ENCODE measurements around the gene FBXL5. TPM values are rescaled to one million over a fixed set of nuclear protein-coding genes. Genes with fewer than 3 reads are reported as not detected.

Gene FBXL5
- total and polyA plus RNA-seq, 2 donors (not counting 1 experiment from before 2014, with no cell fraction given) = 52.9 to 131 TPM

DNA sequence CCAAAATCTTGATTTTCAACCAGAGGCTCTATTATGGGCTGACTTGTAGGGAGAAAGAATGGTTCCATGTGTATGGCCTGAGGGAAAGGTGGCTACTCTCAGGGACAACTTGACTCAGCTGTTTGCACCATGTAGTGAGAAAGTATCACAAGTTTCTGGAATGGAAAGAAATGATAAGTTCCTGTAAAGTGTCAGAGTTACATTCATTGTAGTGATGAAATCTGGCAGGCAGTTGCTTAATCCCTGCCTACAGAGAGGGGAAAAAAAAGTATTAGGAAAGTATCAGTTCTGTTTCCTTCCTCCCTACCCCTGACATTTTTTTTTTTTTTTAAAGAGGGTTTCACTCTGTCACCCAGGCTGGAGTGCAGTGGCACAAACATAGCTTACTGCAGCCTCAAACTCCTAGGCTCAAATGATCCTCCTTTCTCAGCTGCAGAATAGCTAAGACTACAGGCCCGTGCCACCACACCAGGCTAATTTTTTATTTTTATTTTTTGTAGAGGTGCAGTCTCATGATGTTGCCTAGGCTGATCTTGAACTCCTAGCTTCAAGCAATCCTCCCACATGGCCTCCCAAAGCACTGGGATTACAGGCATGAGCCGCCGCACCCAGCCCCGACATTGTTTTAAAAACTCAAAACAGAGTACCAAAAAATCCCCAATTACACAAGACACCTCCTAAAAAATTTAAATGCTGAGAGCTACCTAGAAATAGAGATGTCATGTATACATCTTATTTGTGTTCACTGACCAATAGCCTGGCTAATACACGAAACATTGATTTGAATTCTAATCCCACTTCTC, 4.8 kb upstream of the FBXL5 start:
- no peak overlapping the region for H3K9ac ChIP-seq (ENCODE audit: insufficient read depth, low read length)
- DNase-seq (ENCODE audit: low read depth in 2 of 2) = peak; percentile 28 to 69
- H3K4me3 ChIP-seq (replicated peaks in 1 of 4; ENCODE audit: control extremely low read depth in 1 of 4, insufficient read depth in 1 of 4, low read depth in 3 of 4, low read length in 4 of 4) = no peak overlapping the region
- no peaks in the 10 kb centered on the region for H3K36me3 ChIP-seq (ENCODE audit: control insufficient read depth, insufficient read depth, low read length)
- no peak overlapping the region for H3K4me2 ChIP-seq (ENCODE audit: extremely low read depth, insufficient read depth, low read length)
- no peak for TF ChIP-seq EZH2 (IDR thresholded peaks at IDR 0.05; ENCODE audit: low read length, missing control alignments)
- TF ChIP-seq, protein P1, sequence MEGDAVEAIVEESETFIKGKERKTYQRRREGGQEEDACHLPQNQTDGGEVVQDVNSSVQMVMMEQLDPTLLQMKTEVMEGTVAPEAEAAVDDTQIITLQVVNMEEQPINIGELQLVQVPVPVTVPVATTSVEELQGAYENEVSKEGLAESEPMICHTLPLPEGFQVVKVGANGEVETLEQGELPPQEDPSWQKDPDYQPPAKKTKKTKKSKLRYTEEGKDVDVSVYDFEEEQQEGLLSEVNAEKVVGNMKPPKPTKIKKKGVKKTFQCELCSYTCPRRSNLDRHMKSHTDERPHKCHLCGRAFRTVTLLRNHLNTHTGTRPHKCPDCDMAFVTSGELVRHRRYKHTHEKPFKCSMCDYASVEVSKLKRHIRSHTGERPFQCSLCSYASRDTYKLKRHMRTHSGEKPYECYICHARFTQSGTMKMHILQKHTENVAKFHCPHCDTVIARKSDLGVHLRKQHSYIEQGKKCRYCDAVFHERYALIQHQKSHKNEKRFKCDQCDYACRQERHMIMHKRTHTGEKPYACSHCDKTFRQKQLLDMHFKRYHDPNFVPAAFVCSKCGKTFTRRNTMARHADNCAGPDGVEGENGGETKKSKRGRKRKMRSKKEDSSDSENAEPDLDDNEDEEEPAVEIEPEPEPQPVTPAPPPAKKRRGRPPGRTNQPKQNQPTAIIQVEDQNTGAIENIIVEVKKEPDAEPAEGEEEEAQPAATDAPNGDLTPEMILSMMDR (conservative IDR thresholded peaks at IDR 0.05 in 1 of 2, IDR thresholded peaks at IDR 0.05 in 1 of 2; ENCODE audit: low read depth in 1 of 2, low read length in 2 of 2) = no peak
- H3K27ac ChIP-seq (ENCODE audit: insufficient read depth, low read length) = no peak overlapping the region
- no peaks in the 10 kb centered on the region for H4K20me1 ChIP-seq (ENCODE audit: control insufficient read depth, extremely low read depth, insufficient read depth, low read length)
- no peaks in the 10 kb centered on the region for H3K9me3 ChIP-seq (ENCODE audit: control insufficient read depth, insufficient read depth, low read depth, low read length)
- H3K4me1 ChIP-seq (ENCODE audit: control insufficient read depth, extremely low read depth, insufficient read depth, low read length) = peaks cover 3% of the 10 kb centered on the region
- peaks cover 1% of the 10 kb centered on the region for H3K79me2 ChIP-seq (ENCODE audit: control insufficient read depth, insufficient read depth, low read length)
- no peaks in the 10 kb centered on the region for H3K27me3 ChIP-seq (ENCODE audit: control insufficient read depth, insufficient read depth, low read length)
- no peak overlapping the region for H2AFZ ChIP-seq (ENCODE audit: low read length)

DNA sequence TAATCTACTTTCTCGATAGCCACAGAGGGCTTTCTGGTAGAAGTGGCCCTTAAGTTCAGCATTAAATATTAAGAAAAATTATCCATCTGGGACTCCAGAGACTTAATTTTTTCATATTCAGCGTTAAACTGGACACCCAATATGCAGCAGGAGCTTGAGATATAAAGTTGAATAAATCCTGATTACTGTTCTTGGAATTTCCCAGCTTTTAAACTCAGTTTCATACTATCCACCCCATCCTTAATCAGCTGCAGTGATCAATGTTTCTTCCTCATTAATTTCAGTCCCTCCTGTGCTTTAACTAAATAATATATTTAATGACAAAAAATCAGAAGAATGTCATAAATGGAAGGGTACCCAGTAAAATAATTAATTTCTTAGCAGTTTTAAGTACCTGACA, 3.6 kb upstream of the FBXL5 start:
- Histone ChIP-seq H3K9me3 (ENCODE audit: control insufficient read depth, insufficient read depth, low read depth, low read length) (no peaks in the 10 kb centered on the region), H4K20me1 (ENCODE audit: control insufficient read depth, extremely low read depth, insufficient read depth, low read length) (no peaks in the 10 kb centered on the region), H3K4me2 (ENCODE audit: extremely low read depth, insufficient read depth, low read length) (no peak overlapping the region), H3K27me3 (ENCODE audit: control insufficient read depth, insufficient read depth, low read length) (no peaks in the 10 kb centered on the region), H3K9ac (ENCODE audit: insufficient read depth, low read length) (no peak overlapping the region), H2AFZ (ENCODE audit: low read length) (no peak overlapping the region), H3K4me3 (replicated peaks in 1 of 4; ENCODE audit: control extremely low read depth in 1 of 4, insufficient read depth in 1 of 4, low read depth in 3 of 4, low read length in 4 of 4) (no peak overlapping the region), H3K27ac (ENCODE audit: insufficient read depth, low read length) (no peak overlapping the region), H3K4me1 (ENCODE audit: control insufficient read depth, extremely low read depth, insufficient read depth, low read length) (peaks cover 3% of the 10 kb centered on the region), H3K36me3 (ENCODE audit: control insufficient read depth, insufficient read depth, low read length) (no peaks in the 10 kb centered on the region), H3K79me2 (ENCODE audit: control insufficient read depth, insufficient read depth, low read length) (peaks cover 12% of the 10 kb centered on the region)
- DNase-seq (ENCODE audit: low read depth in 2 of 2) = no peak
- TF ChIP-seq, protein P1 (conservative IDR thresholded peaks at IDR 0.05 in 1 of 2, IDR thresholded peaks at IDR 0.05 in 1 of 2; ENCODE audit: low read depth in 1 of 2, low read length in 2 of 2) = no peak

DNA sequence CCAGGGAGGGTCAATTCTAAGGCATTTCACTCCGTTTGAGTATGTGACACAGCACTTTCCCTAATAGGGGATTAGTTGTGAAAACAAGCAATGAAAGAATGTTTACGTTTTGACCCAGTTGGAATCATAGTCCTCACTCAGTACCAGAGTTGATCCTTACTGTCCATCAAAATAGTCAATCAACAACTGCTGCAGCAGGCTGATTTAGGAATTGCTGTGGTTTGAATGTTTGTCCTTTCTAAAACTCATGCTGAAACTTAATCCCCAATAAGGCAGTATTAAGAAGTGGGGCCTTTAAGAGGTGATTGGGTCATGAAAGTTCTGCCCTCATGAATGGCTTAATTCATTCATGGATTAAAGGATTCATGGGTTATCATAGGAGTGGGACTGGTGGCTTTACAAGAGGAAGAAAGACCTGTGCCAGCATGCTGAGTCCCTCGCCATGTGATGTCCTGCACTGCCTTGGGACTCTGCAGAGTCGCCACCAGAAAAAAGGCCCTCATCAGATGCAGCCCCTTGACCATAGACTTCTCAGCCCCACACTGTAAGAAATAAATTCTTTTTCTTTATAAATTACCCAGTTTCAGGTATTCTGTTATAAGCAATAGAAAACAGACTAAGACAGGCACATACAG, 3.1 kb upstream of the FBXL5 start:
- no peak overlapping the region for H3K9ac ChIP-seq (ENCODE audit: insufficient read depth, low read length)
- H4K20me1 ChIP-seq (ENCODE audit: control insufficient read depth, extremely low read depth, insufficient read depth, low read length) = no peaks in the 10 kb centered on the region
- no peak for DNase-seq (ENCODE audit: low read depth in 2 of 2)
- no peak overlapping the region for H3K4me2 ChIP-seq (ENCODE audit: extremely low read depth, insufficient read depth, low read length)
- H3K4me3 ChIP-seq (replicated peaks in 1 of 4; ENCODE audit: control extremely low read depth in 1 of 4, insufficient read depth in 1 of 4, low read depth in 3 of 4, low read length in 4 of 4) = no peak overlapping the region
- H2AFZ ChIP-seq (ENCODE audit: low read length) = no peak overlapping the region
- H3K27ac ChIP-seq (ENCODE audit: insufficient read depth, low read length) = no peak overlapping the region
- no peaks in the 10 kb centered on the region for H3K36me3 ChIP-seq (ENCODE audit: control insufficient read depth, insufficient read depth, low read length)
- peaks cover 3% of the 10 kb centered on the region for H3K4me1 ChIP-seq (ENCODE audit: control insufficient read depth, extremely low read depth, insufficient read depth, low read length)
- no peaks in the 10 kb centered on the region for H3K27me3 ChIP-seq (ENCODE audit: control insufficient read depth, insufficient read depth, low read length)
- H3K79me2 ChIP-seq (ENCODE audit: control insufficient read depth, insufficient read depth, low read length) = peaks cover 17% of the 10 kb centered on the region
- TF ChIP-seq, protein P1 (conservative IDR thresholded peaks at IDR 0.05 in 1 of 2, IDR thresholded peaks at IDR 0.05 in 1 of 2; ENCODE audit: low read depth in 1 of 2, low read length in 2 of 2) = no peak
- TF ChIP-seq EZH2 (IDR thresholded peaks at IDR 0.05; ENCODE audit: low read length, missing control alignments) = no peak
- no peaks in the 10 kb centered on the region for H3K9me3 ChIP-seq (ENCODE audit: control insufficient read depth, insufficient read depth, low read depth, low read length)

Measured in fibroblast of lung (primary cell).